Measurements from ENCODE around the gene LRRC41.
"Not testable (repeated sequence)": the region's sequence is repeated elsewhere in the genome, so short reads cannot be mapped to it uniquely, and the experiment has no call there.

Gene LRRC41

GRCh38 chr1:46328182-46328581, 24.8 kb upstream of the LRRC41 start:
- DNase-seq, result not testable (repeated sequence)

GRCh38 chr1:46325285-46326076, 22.1 kb upstream of the LRRC41 start:
- DNase-seq, result not testable (repeated sequence)

GRCh38 chr1:46322191-46322590, 18.8 kb upstream of the LRRC41 start:
- not testable (repeated sequence) for DNase-seq

GRCh38 chr1:46319960-46320914, 16.8 kb upstream of the LRRC41 start:
- DNase-seq, result not testable (repeated sequence)

- not testable (repeated sequence) for DNase-seq
These were observed 15.9 kb upstream of the LRRC41 start for GRCh38 chr1:46319301-46319700.

- DNase-seq, result no peak
These were observed 13.9 kb upstream of the LRRC41 start for GRCh38 chr1:46317323-46317722.

- no peak for DNase-seq
These were observed 12.4 kb upstream of the LRRC41 start for GRCh38 chr1:46315669-46316403.

GRCh38 chr1:46310321-46310720, 6.9 kb upstream of the LRRC41 start:
- DNase-seq, result no peak

- no peak for DNase-seq
These were observed 6.2 kb upstream of the LRRC41 start for GRCh38 chr1:46309401-46310159.

GRCh38 chr1:46306159-46306530, 2.7 kb upstream of the LRRC41 start:
- DNase-seq, result no peak

- DNase-seq, result no peak
These were observed 483 bp upstream of the LRRC41 start for GRCh38 chr1:46303872-46304326.

GRCh38 chr1:46302641-46303037, 777 bp downstream of the LRRC41 start:
- peak in 15 of 56 donors; percentile 22 to 80 (median 61) for DNase-seq

- DNase-seq, result peak in 31 of 56 donors; percentile 10 to 73 (median 46)
These were observed 1.4 kb downstream of the LRRC41 start for GRCh38 chr1:46301808-46302640.

- peak in 3 of 56 donors; percentile 2 to 27 (median 25) for DNase-seq
These were observed 2.0 kb downstream of the LRRC41 start for GRCh38 chr1:46301406-46301807.

GRCh38 chr1:46300673-46301405, 2.6 kb downstream of the LRRC41 start:
- no peak for DNase-seq

GRCh38 chr1:46298387-46298786, 5.0 kb downstream of the LRRC41 start:
- DNase-seq, result no peak

GRCh38 chr1:46295306-46295705, 8.1 kb downstream of the LRRC41 start:
- DNase-seq, result no peak

- no peak for DNase-seq
These were observed 13.4 kb downstream of the LRRC41 start for GRCh38 chr1:46289976-46290375.

- DNase-seq, result no peak
These were observed 14.3 kb downstream of the LRRC41 start for GRCh38 chr1:46289134-46289494.
